GM20431 (cell line): ENCODE measurements around the gene SBF1.
"Not testable (repeated sequence)": the region's sequence is repeated elsewhere in the genome, so short reads cannot be mapped to it uniquely, and the experiment has no call there.

Source experiments
- in situ Hi-C: fragments of 300-500 bp; cut with MseI, MboI; formaldehyde crosslinking; loops from one replicate; pipeline ENCODE4 v1.15.0; 2020; ENCODE audit warnings: low sequenced_read_pairs; ENCODE audit not compliant: unreplicated experiment

SBF1 gene

GRCh38 chr22:50436015-50436830 lies 38.6 kb downstream of the SBF1 start:
- in situ Hi-C loops, result no loop called here

GRCh38 chr22:50435291-50436014 lies 39.4 kb downstream of the SBF1 start:
- in situ Hi-C loops, result no loop called here

GRCh38 chr22:50434849-50435248 lies 40.0 kb downstream of the SBF1 start:
- in situ Hi-C loops, result no loop called here

- in situ Hi-C loops, result not testable (repeated sequence)
These were observed 41.8 kb downstream of the SBF1 start for GRCh38 chr22:50432877-50433510.

- in situ Hi-C loops, result no loop called here
These were observed 42.5 kb downstream of the SBF1 start for GRCh38 chr22:50432131-50432876.

- in situ Hi-C loops, result no loop called here
These were observed 49.5 kb downstream of the SBF1 start for GRCh38 chr22:50425179-50425916.

- in situ Hi-C loops, result no loop called here
These were observed 50.9 kb downstream of the SBF1 start for GRCh38 chr22:50423956-50424355.

GRCh38 chr22:50422961-50423815 lies 51.6 kb downstream of the SBF1 start:
- in situ Hi-C loops, result no loop called here

GRCh38 chr22:50422046-50422445 lies 52.8 kb downstream of the SBF1 start:
- in situ Hi-C loops, result no loop called here

GRCh38 chr22:50420581-50420980 lies 54.3 kb downstream of the SBF1 start:
- in situ Hi-C loops, result no loop called here

- in situ Hi-C loops, result no loop called here
These were observed 54.8 kb downstream of the SBF1 start for GRCh38 chr22:50420015-50420414.

GRCh38 chr22:50419116-50419515 lies 55.7 kb downstream of the SBF1 start:
- in situ Hi-C loops, result no loop called here

GRCh38 chr22:50418624-50419023 lies 56.2 kb downstream of the SBF1 start:
- in situ Hi-C loops, result no loop called here

- in situ Hi-C loops, result no loop called here
These were observed 57.2 kb downstream of the SBF1 start for GRCh38 chr22:50417411-50418210.

GRCh38 chr22:50416996-50417395 lies 57.8 kb downstream of the SBF1 start:
- in situ Hi-C loops, result no loop called here

- in situ Hi-C loops, result no loop called here
These were observed 59.4 kb downstream of the SBF1 start for GRCh38 chr22:50415426-50415825.

GRCh38 chr22:50414476-50415248 lies 60.2 kb downstream of the SBF1 start:
- in situ Hi-C loops, result no loop called here
